ENCODE data around the gene DCAF5. TPM values are rescaled to one million over a fixed set of nuclear protein-coding genes. Genes with fewer than 3 reads are reported as not detected.

The DCAF5 gene
- total RNA-seq, 4 donors from 2014 or later, result 42.2 to 53.7 (median 51.1) TPM

GRCh38 chr14:69040353-69040752 is 112.6 kb downstream of the DCAF5 start:
- TF ChIP-seq CTCF (IDR thresholded peaks at IDR 0.05), result no peak
- no peak for TF ChIP-seq EP300 (IDR thresholded peaks at IDR 0.05)
- TF ChIP-seq POLR2A (IDR thresholded peaks at IDR 0.05), result no peak
- Histone ChIP-seq H3K27ac (no peak overlapping the region), H3K4me3 (no peak overlapping the region), H3K9me3 (no peaks in the 10 kb centered on the region), H3K27me3 (peaks cover 0 to 6% of the 10 kb centered on the region in 2 donors), H3K36me3 (no peaks in the 10 kb centered on the region), H3K4me1 (peaks cover 0 to 34% (median 22%) of the 10 kb centered on the region in 4 donors)
- no peak for DNase-seq (ENCODE audit: low spot score in 2 of 2)
- 74 to 88% methylated on average over 2 of the region's 2 CpGs for WGBS, 2 donors

GRCh38 chr14:69039288-69039628 is 113.7 kb downstream of the DCAF5 start:
- peaks cover 0 to 23% (median 14%) of the 10 kb centered on the region in 4 donors for H3K4me1 ChIP-seq
- H3K36me3 ChIP-seq, result no peaks in the 10 kb centered on the region
- H3K4me3 ChIP-seq, result no peak overlapping the region
- peak overlapping the region in 1 of 4 donors; percentile 2 for H3K27ac ChIP-seq
- no peak for TF ChIP-seq EP300 (IDR thresholded peaks at IDR 0.05)
- no peak for TF ChIP-seq CTCF (IDR thresholded peaks at IDR 0.05)
- TF ChIP-seq POLR2A (IDR thresholded peaks at IDR 0.05), result no peak
- H3K9me3 ChIP-seq, result no peaks in the 10 kb centered on the region
- no peak for DNase-seq (ENCODE audit: low spot score in 2 of 2)
- peaks cover 0 to 6% of the 10 kb centered on the region in 2 donors for H3K27me3 ChIP-seq

GRCh38 chr14:69038455-69039287 is 114.2 kb downstream of the DCAF5 start:
- H3K4me3 ChIP-seq, result no peak overlapping the region
- no peaks in the 10 kb centered on the region for H3K36me3 ChIP-seq
- no peaks in the 10 kb centered on the region for H3K9me3 ChIP-seq
- WGBS, 2 donors, result 41 to 49% methylated on average over 7 of the region's 7 CpGs
- TF ChIP-seq EP300 (IDR thresholded peaks at IDR 0.05) (no peak), POLR2A (IDR thresholded peaks at IDR 0.05) (no peak), CTCF (IDR thresholded peaks at IDR 0.05) (no peak)
- H3K27me3 ChIP-seq, result peaks cover 0 to 6% of the 10 kb centered on the region in 2 donors
- DNase-seq (ENCODE audit: low spot score in 2 of 2), result no peak
- peaks cover 0 to 17% (median 8%) of the 10 kb centered on the region in 4 donors for H3K4me1 ChIP-seq
- peak overlapping the region in 1 of 4 donors; percentile 3 for H3K27ac ChIP-seq

DNA sequence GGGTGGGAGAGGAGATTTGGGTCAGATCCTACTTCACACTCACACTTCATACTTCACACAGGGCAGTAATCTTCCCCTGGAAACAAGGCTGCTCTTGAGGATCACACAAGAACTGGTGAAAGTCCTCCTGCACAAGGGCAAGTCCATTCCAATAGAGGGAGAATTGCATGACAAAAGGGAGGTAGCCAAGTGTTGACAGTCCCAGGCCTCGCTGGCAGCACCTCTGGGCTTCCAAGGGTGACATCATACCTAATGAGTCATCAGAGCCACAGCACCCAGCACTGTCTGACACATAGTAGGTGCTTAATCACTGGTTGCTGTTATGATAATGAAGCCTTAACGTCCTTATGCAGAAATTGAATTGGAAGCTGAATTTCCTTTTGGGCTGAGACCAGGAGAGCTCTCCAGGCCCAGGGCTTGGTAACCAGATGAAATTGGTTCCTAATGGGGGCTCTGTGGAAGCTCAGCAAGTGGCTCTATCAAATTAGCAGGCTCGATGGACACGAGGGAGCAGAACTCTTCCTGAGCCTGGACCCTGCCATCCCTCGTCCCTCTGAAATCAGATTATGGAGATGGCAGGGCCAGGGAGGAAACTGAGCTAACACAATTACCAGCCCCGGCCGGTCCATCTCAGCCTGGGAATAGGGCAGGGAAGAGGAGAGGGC is 115.0 kb downstream of the DCAF5 start:
- H3K27me3 ChIP-seq, result peaks cover 0 to 6% of the 10 kb centered on the region in 2 donors
- H3K27ac ChIP-seq, result peak overlapping the region in 1 of 4 donors; percentile 3
- no peaks in the 10 kb centered on the region for H3K36me3 ChIP-seq
- no peaks in the 10 kb centered on the region for H3K9me3 ChIP-seq
- 72 to 85% methylated on average over 7 of the region's 7 CpGs for WGBS, 2 donors
- H3K4me1 ChIP-seq, result peaks cover 0 to 9% (median 4%) of the 10 kb centered on the region in 4 donors
- DNase-seq (ENCODE audit: low spot score in 2 of 2), result no peak
- TF ChIP-seq EP300 (IDR thresholded peaks at IDR 0.05), result no peak
- no peak for TF ChIP-seq POLR2A (IDR thresholded peaks at IDR 0.05)
- no peak for TF ChIP-seq CTCF (IDR thresholded peaks at IDR 0.05)
- no peak overlapping the region for H3K4me3 ChIP-seq

Data from tibial nerve (tissue), 4 donors.